Nasal cavity respiratory epithelium epithelial cell of viscerocranial mucosa (primary cell): ENCODE data around the gene TCL1A. TPM values are rescaled to one million over a fixed set of nuclear protein-coding genes. Genes with fewer than 3 reads are reported as not detected.

Experiments used
- total RNA-seq: library from RNA; depleted of rRNA; stranded (reverse); fragments of >200 nt; gene quantifications from 2 replicates; pipeline ENCODE4 v1.2.3, GENCODE V29; 2014

Gene TCL1A
- not detected in 2 replicates for total RNA-seq

GRCh38 chr14:95713596-95714371 lies at the start of gene TCL1A:
Gene TCL1A, minus strand, starts transcription at chr14:95714125. Its CDS starts 59 bp downstream, at chr14:95714066.

DNA sequence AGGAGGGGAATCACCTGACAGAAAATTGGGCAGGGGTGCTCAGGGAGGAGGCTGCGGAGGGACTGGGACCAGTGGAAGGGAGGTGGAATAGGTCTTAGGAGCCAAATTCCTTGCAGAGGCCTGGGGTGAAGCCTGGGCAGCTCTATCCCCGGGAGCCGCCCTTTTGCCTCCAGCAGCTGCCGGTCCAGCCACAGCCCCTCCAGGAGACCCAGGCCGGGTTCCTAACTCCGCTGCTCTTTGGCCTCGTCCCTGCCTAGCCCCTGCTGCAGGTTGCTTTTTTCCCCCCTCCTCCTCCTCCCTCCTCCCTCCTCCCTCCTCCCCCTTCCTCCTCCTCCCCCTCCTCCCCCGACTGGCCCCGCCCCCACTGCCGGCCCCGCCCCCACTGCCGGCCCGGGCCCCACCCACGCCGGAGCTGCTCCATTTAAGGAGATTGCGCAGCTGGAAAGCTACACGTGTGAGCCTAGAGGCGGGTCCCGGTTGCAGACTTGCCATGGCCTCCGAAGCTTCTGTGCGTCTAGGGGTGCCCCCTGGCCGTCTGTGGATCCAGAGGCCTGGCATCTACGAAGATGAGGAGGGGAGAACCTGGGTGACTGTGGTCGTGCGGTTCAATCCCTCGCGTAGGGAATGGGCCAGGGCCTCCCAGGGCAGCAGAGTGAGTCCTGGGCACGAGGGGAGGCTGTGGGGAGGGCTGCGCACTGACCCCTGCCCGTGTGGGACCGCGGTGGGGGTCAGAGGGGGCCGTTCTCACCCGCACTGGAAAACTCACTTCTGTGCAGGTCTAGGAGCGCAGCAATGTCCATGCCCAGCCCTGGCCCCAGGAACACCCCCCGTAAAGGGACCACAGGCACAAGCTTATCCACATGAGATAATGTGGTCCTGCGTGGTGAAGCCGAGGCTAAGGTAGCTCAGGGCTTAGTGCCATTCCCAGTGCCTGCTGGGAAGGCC lies 27.7 kb downstream of the TCL1A start, which contains the start of gene TCL1B:
TCL1B (plus strand) TSS at position 449 of the 945 bp plus-strand sequence; CDS start at position 491, 42 bp downstream.

Other genes with a start within 250 kb of the TCL1A start
- gene SYNE3, start 197.5 kb downstream of the TCL1A start, total RNA-seq, result 4.8 and 5.5 TPM in 2 replicates
- gene GLRX5, start 179.1 kb downstream of the TCL1A start, total RNA-seq, result 33.7 and 57.8 TPM in 2 replicates
- gene TCL1B, start 27.7 kb downstream of the TCL1A start, total RNA-seq, result not detected in 2 replicates
- not detected in 2 replicates for gene TUNAR, start 162.7 kb upstream of the TCL1A start, total RNA-seq